ENCODE results near the gene TRIAP1.
"Not testable (repeated sequence)": the region's sequence is repeated elsewhere in the genome, so short reads cannot be mapped to it uniquely, and the experiment has no call there.

TRIAP1 gene

GRCh38 chr12:120468325-120468820 lies 22.2 kb upstream of the TRIAP1 start:
- no peak for DNase-seq

DNA sequence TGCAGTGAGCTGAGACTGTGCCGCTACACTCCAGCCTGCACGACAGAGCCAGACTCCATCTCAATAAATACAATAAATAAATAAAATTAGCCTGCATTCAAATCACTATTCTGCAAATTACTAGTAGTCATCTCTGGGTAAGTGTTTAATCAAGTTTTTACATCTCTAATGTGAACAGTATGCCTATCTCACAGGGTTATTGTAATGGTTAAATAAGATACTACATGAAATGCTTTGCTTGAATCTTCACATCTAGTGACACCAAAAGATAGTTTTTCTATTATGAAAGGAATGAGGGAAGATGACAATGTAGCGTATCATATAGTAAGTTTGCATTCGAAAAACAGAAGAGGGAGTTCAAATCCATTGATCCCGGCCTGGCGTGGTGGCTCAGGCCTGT lies 21.3 kb upstream of the TRIAP1 start:
- DNase-seq, result no peak

DNA sequence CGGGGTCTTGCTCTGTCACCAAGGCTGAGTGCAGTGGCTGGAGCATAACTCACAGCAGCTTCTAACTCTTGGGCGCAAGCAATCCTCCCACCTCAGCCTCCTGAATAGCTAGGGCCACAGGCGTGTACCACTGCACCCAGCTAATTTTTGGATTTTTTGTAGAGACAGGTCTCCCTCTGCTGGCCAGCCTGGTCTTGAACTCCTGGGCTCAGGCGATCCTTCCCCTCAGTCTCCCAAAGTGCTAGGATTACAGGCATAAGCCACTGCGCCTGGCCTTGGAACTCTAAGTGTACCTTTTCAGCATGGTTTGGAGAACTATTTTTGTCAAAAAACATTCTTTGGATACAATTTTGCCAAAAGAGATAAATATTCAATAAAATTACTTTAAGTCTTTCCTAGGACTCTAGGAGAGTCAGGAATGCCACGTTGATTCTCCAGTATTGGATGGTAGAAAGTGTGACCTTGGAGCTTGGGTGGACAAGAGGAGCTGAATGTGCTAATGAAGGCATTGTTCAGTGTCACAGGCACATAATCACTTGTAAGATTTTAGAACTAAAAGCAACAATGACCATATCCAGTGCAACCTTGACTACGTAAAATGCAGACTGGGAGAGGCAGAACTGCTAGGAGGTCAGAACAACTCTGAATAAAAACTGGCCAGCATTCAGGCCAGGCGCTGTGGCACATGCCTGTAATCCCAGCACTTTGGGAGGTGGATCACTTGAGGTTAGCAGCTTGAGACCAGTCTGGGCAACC lies 20.6 kb upstream of the TRIAP1 start:
- no peak for DNase-seq

- no peak for DNase-seq
Observed at GRCh38 chr12:120465756-120466155, 19.6 kb upstream of the TRIAP1 start.

GRCh38 chr12:120463712-120464111 lies 17.5 kb upstream of the TRIAP1 start:
- no peak for DNase-seq

DNA sequence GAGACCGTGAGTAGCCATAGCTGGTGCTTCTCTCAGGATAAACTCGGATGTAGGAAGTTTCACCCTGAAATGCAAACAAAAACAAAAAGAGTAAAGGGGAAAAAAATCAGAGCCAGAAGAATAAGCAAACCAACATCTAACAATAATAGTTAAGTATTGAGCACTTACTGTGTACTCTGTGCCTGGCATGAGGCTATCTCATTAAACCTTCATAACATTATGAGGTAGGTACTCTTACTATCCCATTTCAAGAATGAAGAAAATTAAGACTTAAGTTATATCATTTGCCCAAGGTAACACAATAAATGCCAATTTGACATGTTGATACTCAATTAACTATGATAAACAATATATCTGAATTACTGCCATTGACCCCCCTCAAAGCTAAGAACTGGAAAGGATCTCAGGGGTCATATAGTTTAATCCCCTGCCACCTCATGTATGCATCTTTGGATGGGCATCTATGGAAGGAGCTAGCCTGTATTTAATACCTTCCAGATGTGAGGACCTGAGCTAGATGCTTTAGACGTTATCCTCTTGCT lies 16.0 kb upstream of the TRIAP1 start:
- DNase-seq, result no peak

- DNase-seq, result no peak
Observed at GRCh38 chr12:120460157-120460556, 14.0 kb upstream of the TRIAP1 start.

DNA sequence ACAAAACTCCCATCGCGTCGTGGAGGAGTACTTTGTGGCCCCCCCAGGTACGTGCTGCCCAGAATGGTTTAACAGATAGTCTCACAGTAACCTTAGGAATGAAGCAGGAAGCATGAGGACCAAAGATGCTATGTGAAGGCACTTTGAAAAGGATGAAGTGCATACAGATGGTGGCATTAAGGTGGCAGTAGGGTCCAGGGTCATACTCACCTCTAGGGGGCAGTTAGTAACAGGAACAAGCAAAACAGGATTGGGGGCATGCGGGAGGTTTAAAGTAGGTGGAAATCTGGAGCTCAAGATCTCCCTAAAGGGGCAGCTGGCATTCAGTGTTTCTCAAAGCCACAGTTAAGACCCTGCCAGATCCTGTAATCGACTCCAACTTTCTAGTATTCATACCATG lies 10.9 kb upstream of the TRIAP1 start:
- DNase-seq, result no peak

- no peak for DNase-seq
Observed at GRCh38 chr12:120455302-120455701, 9.1 kb upstream of the TRIAP1 start.

- DNase-seq, result no peak
Observed at GRCh38 chr12:120453977-120454376, 7.8 kb upstream of the TRIAP1 start.

GRCh38 chr12:120453060-120453750 lies 7.0 kb upstream of the TRIAP1 start:
- no peak for DNase-seq

DNA sequence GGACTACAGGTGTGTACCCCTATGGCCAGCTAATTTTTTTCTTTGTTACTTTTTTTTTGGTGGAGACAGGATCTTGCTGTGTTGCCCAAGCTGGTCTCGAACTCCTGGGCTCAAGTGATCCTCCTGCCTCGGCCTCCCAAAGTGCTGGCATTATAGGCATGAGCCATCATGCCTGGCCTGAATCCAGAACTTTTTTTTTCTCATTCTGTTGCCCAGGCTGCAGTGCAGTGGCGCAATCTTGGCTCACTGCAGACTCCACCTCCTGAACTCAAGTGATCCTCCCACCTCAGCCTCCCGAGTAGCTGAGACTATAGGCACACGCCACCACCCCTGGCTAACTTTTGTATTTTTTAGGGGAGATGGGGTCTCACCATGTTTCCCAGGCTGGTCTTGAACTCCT lies 6.3 kb upstream of the TRIAP1 start:
- DNase-seq, result not testable (repeated sequence)

DNA sequence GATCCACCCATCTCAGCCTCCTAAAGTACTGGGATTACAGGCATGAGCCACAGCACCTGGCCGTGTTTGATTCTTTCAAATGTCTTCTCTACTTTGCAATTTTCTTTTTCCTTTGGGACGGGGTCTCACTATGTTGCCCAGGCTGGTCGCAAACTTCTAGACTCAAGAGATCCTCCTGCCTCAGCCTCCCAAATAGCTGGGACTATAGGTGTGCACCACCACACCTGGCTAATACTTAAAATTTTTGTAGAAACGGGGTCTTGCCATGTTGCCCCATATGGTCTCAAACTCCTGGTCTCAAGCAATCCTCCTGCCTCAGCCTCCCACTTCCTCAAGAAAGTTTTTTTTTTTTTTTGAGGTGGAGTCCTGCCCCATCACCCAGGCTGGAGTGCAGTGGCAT lies 1.8 kb upstream of the TRIAP1 start:
- DNase-seq, result no peak

DNA sequence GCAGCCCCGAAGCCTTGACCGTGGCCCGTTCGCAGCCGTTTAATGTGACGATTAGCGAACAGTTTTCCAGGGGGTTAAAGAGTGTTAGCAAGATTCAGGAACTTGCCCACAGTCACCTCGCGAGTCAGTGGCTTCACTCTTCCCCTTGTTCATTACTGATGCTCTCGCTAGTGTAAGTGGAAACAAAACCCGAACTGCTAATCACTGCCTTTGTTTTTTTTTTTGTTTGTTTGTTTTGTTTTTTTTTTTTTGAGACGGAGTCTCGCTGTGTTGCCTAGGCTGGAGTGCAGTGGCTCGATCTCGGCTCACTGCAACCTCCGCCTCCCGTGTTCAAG lies 627 bp upstream of the TRIAP1 start:
- DNase-seq, result not testable (repeated sequence)

- no peak for DNase-seq
Observed at GRCh38 chr12:120444676-120445075, 1.5 kb downstream of the TRIAP1 start.

- peak; percentile 24 for DNase-seq
Observed at GRCh38 chr12:120439646-120440247, 6.4 kb downstream of the TRIAP1 start.

DNA sequence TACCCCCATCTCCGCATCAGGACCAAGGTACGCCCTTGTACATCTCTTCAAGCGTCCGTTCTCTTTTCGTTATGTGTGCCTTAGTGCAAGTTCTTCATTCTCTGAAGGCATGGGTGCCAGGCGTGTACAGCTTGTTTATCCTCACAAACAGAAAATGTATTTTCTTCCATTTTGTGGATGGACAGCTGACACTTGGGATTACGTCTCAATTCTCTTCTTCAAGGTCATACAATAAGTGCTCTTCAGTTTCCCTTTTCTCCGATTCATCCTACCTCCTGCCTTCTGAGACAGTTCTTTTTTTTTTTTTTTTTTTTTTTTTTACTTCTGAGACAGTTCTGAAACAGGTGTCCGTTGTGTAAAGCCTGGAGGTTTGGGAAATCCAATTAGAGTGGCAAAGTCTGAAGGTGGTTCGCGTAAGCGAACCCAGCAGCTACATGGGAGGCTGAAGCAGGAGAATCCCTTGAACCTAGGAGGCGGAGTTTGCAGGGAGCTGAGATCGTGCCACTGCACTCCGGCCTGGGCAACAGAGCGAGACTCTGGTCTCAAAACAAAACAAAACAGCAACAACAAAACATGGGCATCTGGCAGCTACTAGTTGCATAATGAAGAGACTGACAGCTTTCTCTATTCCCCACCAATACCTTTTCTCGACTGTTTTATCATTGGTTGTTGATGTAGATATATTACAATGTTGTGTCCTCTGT lies 7.5 kb downstream of the TRIAP1 start:
- DNase-seq, result no peak

DNA sequence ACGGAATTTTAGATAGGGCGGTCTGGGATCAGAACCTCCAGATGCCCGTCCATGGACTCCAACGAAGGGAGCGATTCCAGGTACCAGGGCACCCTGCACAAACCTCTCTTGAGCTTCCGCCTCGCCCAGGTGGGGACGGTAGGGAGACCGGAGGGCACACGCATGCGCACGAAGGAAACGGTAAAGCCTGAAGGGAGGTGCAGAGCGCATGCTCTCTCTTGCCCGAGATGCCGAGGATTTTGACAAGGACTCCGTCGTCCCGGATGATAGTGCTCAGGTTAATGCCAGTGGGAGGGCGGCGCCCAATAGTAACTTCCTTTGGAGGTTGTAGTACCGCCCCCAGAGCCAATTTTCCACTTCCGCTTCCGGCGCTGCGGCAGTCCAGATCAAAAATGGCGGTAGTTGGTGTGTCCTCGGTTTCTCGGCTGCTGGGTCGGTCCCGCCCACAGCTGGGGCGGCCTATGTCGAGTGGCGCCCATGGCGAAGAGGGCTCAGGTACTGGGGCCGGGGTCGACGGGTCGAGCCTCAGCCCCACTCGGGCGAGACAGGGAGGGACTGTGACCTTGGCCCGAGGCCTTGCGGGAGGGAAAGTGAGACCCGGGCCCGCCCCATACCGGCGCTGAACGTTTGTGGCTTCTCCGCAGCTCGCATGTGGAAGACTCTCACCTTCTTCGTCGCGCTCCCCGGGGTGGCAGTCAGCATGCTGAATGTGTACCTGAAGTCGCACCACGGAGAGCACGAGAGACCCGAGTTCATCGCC lies 8.3 kb downstream of the TRIAP1 start, which contains the start of gene COX6A1:
COX6A1 (plus strand) TSS at position 379 of the 760 bp plus-strand sequence; CDS start at position 393, 14 bp downstream.
- DNase-seq, result peak; percentile 64

DNA sequence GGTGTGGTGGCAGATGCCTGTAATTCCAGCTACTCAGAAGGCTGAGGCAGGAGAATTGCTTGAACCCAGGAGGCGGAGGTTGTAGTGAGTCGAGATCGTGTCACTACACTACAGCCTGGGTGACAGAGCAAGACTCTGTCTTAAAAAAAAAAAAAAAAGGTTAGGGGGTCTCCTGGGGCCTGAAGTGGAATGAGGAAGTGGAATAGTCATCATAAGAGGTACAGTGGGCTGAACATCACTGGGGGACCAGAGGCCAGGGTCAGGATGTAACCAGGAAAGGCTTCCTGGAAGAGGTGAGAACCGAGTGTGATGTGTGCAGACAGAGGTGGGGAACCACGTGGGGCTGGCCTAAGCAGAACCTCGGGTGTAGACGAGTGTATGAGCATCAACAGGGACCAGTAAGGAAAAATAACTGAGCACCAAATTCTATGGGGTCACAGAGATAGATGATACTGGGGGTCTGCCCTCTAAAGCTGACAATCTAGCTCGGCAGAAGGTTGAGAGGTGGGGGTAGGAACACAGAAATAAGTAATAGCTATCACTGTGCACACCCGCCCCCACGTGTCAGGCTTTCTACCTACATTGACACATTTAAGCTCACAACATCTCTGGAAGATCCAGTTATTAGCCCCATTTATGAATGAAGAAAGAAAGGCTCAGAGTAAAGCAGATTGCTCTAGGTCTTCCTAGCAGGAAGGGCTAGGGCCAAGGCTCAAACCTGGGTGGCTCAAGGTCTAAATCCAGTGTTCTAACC lies 13.2 kb downstream of the TRIAP1 start:
- no peak for DNase-seq

DNA sequence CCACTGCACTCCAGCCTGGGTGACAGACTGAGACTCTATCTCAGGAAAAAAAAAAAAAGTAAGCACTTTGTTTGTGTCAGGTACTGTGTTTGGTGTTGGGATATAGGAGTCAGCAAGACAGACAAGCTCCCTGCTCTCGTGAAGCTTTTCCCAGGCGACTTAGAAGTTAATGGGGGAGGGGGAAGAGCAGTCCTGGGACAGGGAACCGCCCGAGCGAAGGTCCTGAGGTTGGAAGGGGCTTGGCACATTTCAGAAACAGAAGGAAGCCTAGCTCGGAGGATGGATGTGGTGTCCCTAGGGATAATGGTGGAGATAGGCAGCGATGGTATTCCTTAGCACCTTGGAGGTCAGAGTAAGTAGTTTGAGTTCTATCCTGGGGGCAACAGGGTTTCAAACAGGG lies 16.8 kb downstream of the TRIAP1 start:
- DNase-seq, result no peak

- no peak for DNase-seq
Observed at GRCh38 chr12:120428597-120429229, 17.5 kb downstream of the TRIAP1 start.
